Measurements from ENCODE around the gene ENTPD8. TPM values are rescaled to one million over a fixed set of nuclear protein-coding genes. Genes with fewer than 3 reads are reported as not detected.

ENTPD8 gene
- total RNA-seq, 1 experiment from 2014 or later = 0.77 TPM

DNA sequence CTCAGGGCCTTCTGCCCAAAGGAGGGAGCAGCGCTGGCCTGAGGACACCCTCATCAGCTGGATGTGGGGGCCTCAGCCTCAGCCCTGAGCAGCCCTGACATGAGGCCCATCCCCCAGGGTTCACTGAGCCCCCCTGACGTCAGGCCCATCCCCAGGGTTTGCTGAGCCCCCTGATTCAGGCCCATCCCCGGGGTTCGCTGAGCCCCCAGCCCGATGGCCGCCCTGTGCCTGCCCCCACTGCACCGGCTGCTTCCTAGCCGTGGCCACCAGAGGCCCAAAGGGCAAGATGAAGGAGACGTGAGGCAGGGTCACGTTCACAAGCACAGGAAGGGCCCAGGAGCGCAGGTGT is 37.4 kb upstream of the ENTPD8 start:
- no peak for DNase-seq
- H3K4me1 ChIP-seq (ENCODE audit: insufficient read depth, low read length) = no peaks in the 10 kb centered on the region
- no peaks in the 10 kb centered on the region for H3K23me2 ChIP-seq (ENCODE audit: insufficient read length, low read depth, low read length, poor library complexity, severe bottlenecking)
- H4K20me1 ChIP-seq (ENCODE audit: control insufficient read depth, insufficient read depth, insufficient read length) = no peaks in the 10 kb centered on the region
- no peak overlapping the region for H2BK15ac ChIP-seq (ENCODE audit: low read depth, low read length)
- H3K4me2 ChIP-seq (ENCODE audit: insufficient read depth, insufficient read length, low read length) = no peak overlapping the region
- no peaks in the 10 kb centered on the region for H3K79me2 ChIP-seq (ENCODE audit: insufficient read depth, low read length)
- no peak overlapping the region; the same call in 1 of the 2 replicates for H3K14ac ChIP-seq (ENCODE audit: insufficient read depth, low read length)
- H2AFZ ChIP-seq (ENCODE audit: low read length) = no peak overlapping the region
- no peak overlapping the region for H2BK120ac ChIP-seq (ENCODE audit: low read depth, low read length, poor library complexity, severe bottlenecking)
- no peak overlapping the region for H3K18ac ChIP-seq (ENCODE audit: insufficient read length, low read depth, low read length)
- Mint-ChIP-seq H3K27me3 (ENCODE audit: low read depth) (peaks cover 17% of the 10 kb centered on the region), H3K36me3 (ENCODE audit: insufficient read depth in 1 of 3, low read depth in 3 of 3) (peaks cover 0 to 12% (median 6%) of the 10 kb centered on the region in 3 experiments; a peak in 4 of 7 replicates), H3K4me1 (peaks cover 4 to 5% of the 10 kb centered on the region in 2 experiments; a peak in 3 of 4 replicates), H3K9me3 (peaks cover 18 to 19% of the 10 kb centered on the region in 2 experiments), H3K27ac (no peak overlapping the region), H3K4me3 (no peak overlapping the region)
- H3K9ac ChIP-seq (ENCODE audit: extremely low read depth, insufficient read length, low read length) = no peak overlapping the region
- no peak overlapping the region for H2BK20ac ChIP-seq (ENCODE audit: low read depth, low read length, poor library complexity, severe bottlenecking)
- H3K23ac ChIP-seq (ENCODE audit: insufficient read length, low read depth, low read length) = no peak overlapping the region
- H2BK5ac ChIP-seq (ENCODE audit: insufficient read length, low read length) = no peak overlapping the region
- no CpG with 5 or more reads among the region's 11 CpGs for WGBS (ENCODE audit: extremely low coverage, insufficient read length, low lambda C conversion rate)
- H2AK5ac ChIP-seq (ENCODE audit: insufficient read length, low read length) = no peak overlapping the region
- H4K8ac ChIP-seq (replicated peaks; ENCODE audit: insufficient read length, low read depth, low read length) = no peak overlapping the region
- TF ChIP-seq, protein P1, sequence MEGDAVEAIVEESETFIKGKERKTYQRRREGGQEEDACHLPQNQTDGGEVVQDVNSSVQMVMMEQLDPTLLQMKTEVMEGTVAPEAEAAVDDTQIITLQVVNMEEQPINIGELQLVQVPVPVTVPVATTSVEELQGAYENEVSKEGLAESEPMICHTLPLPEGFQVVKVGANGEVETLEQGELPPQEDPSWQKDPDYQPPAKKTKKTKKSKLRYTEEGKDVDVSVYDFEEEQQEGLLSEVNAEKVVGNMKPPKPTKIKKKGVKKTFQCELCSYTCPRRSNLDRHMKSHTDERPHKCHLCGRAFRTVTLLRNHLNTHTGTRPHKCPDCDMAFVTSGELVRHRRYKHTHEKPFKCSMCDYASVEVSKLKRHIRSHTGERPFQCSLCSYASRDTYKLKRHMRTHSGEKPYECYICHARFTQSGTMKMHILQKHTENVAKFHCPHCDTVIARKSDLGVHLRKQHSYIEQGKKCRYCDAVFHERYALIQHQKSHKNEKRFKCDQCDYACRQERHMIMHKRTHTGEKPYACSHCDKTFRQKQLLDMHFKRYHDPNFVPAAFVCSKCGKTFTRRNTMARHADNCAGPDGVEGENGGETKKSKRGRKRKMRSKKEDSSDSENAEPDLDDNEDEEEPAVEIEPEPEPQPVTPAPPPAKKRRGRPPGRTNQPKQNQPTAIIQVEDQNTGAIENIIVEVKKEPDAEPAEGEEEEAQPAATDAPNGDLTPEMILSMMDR (conservative IDR thresholded peaks at IDR 0.05) = no peak
- H3T11ph ChIP-seq (ENCODE audit: low read length) = no peak overlapping the region
- no peak overlapping the region for H4K5ac ChIP-seq (ENCODE audit: insufficient read length, low read depth, low read length)
- no peak overlapping the region for H2BK12ac ChIP-seq (ENCODE audit: insufficient read length, low read depth, low read length)
- H3K27ac ChIP-seq (ENCODE audit: insufficient read length, low read depth, low read length) = no peak overlapping the region
- H3K27me3 ChIP-seq (ENCODE audit: insufficient read depth, low read length) = no peaks in the 10 kb centered on the region
- no peak overlapping the region for H4K91ac ChIP-seq (ENCODE audit: insufficient read length, low read depth, low read length)
- no peak overlapping the region for H3K4ac ChIP-seq (ENCODE audit: low read depth, low read length)
- no peaks in the 10 kb centered on the region for H3K79me1 ChIP-seq (ENCODE audit: insufficient read depth, low read depth, low read length, poor library complexity, severe bottlenecking)
- peaks cover 3% of the 10 kb centered on the region for H3K9me3 ChIP-seq (ENCODE audit: control insufficient read depth, low read depth, low read length)
- H3K56ac ChIP-seq (ENCODE audit: insufficient read length, low read depth, low read length) = no peak overlapping the region

Measured in H9 (cell line).